ENCODE measurements around the gene EEF2KMT. TPM values are rescaled to one million over a fixed set of nuclear protein-coding genes. Genes with fewer than 3 reads are reported as not detected.
"Not testable (repeated sequence)": the region's sequence is repeated elsewhere in the genome, so short reads cannot be mapped to it uniquely, and the experiment has no call there.

EEF2KMT gene, protein sequence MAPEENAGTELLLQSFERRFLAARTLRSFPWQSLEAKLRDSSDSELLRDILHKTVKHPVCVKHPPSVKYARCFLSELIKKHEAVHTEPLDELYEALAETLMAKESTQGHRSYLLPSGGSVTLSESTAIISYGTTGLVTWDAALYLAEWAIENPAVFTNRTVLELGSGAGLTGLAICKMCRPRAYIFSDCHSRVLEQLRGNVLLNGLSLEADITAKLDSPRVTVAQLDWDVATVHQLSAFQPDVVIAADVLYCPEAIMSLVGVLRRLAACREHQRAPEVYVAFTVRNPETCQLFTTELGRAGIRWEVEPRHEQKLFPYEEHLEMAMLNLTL
- total RNA-seq (10 to 100 TPM in 1 of 7 donors, 1 to 10 TPM in 6; 5.8 to 11.7 (median 7.6) TPM), polyA plus RNA-seq (1 to 10 TPM; 4.5 to 7.8 (median 6.7) TPM)
- long read RNA-seq, donor 1, partial matches to known transcripts = 0 of 1 reads
- long read RNA-seq, donor 1, other reads (novel, unspliced or antisense) = 0 of 1 reads
- long read RNA-seq, donor 2, partial matches to known transcripts = 0 of 3 reads
- long read RNA-seq, donor 2, other reads (novel, unspliced or antisense) = 0 of 3 reads

DNA sequence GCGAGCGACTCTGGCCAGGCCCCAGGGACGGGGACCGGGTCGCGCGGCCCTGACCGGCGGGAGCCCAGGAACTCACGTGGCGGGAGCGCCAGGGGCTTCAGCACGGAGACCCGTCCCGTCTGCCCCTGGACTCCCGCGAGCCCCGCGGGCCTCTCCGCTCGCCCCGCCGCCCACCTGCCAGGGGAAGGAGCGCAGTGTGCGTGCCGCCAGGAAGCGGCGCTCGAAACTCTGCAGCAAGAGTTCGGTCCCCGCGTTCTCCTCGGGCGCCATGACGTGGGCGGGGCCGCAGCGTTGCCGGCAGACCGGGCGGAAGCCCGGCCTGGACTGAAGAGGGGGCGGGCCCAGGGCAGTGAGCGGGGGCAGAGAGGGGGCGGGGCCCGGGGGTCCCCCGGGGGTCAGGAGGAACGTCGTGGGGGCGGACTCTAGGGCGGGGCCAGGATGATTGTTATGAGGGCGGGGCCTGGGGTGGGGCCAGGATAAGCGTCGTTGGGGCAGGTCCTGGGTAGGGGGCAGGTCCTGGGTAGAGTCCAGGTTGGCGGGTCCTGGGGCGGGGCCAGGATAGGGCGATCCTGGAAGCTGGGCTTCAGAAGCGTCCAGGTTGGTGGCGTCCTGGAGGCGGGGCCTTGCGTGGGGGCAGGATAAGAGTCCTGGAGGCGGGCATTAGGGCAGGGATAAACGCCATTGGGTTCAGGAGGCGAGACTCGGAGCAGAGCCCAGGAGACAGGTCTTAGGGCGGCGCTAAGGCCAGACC lies at the start of gene EEF2KMT:
Gene EEF2KMT, minus strand, starts transcription at position 326 of the 751 bp plus-strand sequence. Its CDS starts 56 bp downstream, at position 270.
- Histone ChIP-seq H3K4me3 (peak within 1 kb of the TSS; percentile 73 to 93 (median 84)), H3K27ac (peak within 1 kb of the TSS; percentile 70 to 92 (median 85)), H3K4me1 (peaks cover 0 to 16% (median 8%) of the 10 kb centered on the region in 6 donors)
- H3K27me3 ChIP-seq (replicated peaks in 1 of 7); H3K9me3 ChIP-seq; intact Hi-C loops (cut with DNase I; ENCODE audit: low total_unique reads); H3K36me3 ChIP-seq: not testable (repeated sequence)
- peak; percentile 99 for DNase-seq
- TF ChIP-seq, protein P1, sequence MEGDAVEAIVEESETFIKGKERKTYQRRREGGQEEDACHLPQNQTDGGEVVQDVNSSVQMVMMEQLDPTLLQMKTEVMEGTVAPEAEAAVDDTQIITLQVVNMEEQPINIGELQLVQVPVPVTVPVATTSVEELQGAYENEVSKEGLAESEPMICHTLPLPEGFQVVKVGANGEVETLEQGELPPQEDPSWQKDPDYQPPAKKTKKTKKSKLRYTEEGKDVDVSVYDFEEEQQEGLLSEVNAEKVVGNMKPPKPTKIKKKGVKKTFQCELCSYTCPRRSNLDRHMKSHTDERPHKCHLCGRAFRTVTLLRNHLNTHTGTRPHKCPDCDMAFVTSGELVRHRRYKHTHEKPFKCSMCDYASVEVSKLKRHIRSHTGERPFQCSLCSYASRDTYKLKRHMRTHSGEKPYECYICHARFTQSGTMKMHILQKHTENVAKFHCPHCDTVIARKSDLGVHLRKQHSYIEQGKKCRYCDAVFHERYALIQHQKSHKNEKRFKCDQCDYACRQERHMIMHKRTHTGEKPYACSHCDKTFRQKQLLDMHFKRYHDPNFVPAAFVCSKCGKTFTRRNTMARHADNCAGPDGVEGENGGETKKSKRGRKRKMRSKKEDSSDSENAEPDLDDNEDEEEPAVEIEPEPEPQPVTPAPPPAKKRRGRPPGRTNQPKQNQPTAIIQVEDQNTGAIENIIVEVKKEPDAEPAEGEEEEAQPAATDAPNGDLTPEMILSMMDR (IDR thresholded peaks at IDR 0.05 in 8 of 11, conservative IDR thresholded peaks at IDR 0.05 in 3 of 11) = peak in 1 of 11 experiments; percentile 11
- TF ChIP-seq POLR2AphosphoS5 (IDR thresholded peaks at IDR 0.05) = peak; percentile 45 to 73 (median 72)
- WGBS, 5 donors = 0 to 1% (median 0%) methylated on average over 24 to 67 of the region's 67 CpGs

DNA sequence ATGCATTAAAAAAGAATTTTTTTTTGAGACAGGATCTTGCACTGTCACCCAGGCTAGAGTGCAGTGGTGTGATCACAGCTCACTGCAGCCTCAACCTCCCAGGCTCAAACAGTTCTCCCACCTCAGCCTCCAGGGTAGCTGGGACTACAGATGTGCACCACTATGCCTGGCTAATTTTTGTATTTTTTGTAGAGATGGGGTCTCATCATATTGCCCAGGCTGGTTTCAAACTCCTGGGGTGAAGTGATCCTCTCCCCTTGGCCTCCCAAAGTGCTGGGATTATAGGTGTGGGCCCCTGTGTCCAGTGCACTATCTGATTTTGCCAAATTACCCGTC lies 47.0 kb upstream of the EEF2KMT start:
- H3K36me3 ChIP-seq; H3K4me1 ChIP-seq; DNase-seq; intact Hi-C loops (cut with DNase I; ENCODE audit: low total_unique reads); H3K9me3 ChIP-seq; H3K27ac ChIP-seq; H3K4me3 ChIP-seq: not testable (repeated sequence)
- WGBS, 5 donors = 65 to 90% (median 71%) methylated on average over 1 of the region's 1 CpG
- peaks cover 0 to 23% (median 0%) of the 10 kb centered on the region in 7 donors for H3K27me3 ChIP-seq (replicated peaks in 1 of 7)

DNA sequence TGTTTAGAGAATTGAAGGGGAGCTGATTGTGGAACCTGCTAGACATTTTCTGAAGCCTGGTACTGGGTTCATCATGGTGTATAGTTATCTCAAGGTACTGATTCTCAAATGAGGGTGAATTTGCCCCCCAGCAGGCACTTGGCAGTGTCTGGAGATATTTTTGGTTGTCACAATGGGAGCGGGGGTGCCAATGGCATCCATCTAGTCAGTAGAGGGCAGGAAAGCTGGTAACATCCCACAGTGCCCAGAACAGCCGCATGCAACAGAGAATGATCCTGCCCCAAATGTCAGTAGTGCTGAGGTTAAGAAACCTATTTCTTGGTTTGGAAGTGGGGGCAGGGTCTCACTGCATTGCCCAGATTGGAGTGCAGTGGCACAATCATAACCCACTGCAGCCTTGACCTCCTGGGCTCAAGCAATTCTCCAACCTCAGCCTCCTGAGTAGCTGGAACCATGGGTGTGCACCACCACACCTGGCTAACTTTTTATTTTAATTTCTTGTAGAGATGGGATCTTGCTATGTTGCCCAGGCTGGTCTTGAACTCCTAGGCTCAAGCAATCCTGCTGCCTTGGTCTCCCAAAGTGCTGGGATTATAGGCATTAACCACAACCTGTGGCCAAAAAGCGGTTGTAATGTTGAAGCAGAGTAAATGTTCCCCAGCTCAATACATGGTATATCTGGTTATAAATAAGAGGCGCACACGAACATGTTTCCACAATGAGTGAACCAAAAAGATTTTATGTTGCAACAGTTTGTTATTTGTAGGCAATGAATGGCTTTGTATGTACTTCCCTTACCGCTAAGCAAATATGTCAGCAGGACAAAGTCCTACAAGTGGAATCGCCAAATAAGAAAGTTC lies 46.4 kb upstream of the EEF2KMT start:
- TF ChIP-seq, protein P1 (IDR thresholded peaks at IDR 0.05 in 8 of 11, conservative IDR thresholded peaks at IDR 0.05 in 3 of 11) = no peak
- TF ChIP-seq POLR2A (IDR thresholded peaks at IDR 0.05) (no peak), POLR2AphosphoS5 (IDR thresholded peaks at IDR 0.05) (no peak)
- DNase-seq = no peak
- Histone ChIP-seq H3K9me3 (no peaks in the 10 kb centered on the region), H3K27me3 (replicated peaks in 1 of 7) (peaks cover 0 to 23% (median 0%) of the 10 kb centered on the region in 7 donors), H3K4me3 (no peak overlapping the region), H3K36me3 (no peaks in the 10 kb centered on the region), H3K27ac (no peak overlapping the region), H3K4me1 (no peaks in the 10 kb centered on the region)
- WGBS, 5 donors = 74 to 90% (median 77%) methylated on average over 5 to 7 of the region's 7 CpGs
- intact Hi-C loops (cut with DNase I; ENCODE audit: low total_unique reads) = no loop called here

DNA sequence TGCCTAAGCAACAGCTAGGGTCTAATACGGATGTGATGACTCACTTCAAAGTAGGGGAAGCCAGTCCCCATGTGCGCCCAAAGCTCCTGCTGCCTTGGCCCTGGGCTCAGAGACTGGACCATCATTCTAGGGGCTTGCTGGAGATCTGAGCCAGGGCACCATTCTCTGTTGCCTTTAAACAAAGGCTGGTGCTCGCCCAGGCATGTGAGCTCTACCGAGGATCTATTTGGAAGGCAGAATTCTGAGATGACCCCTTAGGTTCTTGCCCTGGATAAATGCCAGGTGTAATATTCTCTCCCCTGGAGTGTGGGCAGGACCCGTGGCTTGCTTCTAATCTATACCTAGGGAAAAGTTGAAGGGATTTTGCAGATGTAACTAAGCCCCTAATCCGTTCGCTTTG lies 42.6 kb upstream of the EEF2KMT start:
- H3K36me3 ChIP-seq; H3K9me3 ChIP-seq; H3K27ac ChIP-seq; H3K4me3 ChIP-seq; H3K4me1 ChIP-seq; intact Hi-C loops (cut with DNase I; ENCODE audit: low total_unique reads); DNase-seq: not testable (repeated sequence)
- H3K27me3 ChIP-seq (replicated peaks in 1 of 7) = peaks cover 0 to 26% (median 0%) of the 10 kb centered on the region in 7 donors
- 59 to 75% (median 69%) methylated on average over 7 of the region's 7 CpGs for WGBS, 5 donors

DNA sequence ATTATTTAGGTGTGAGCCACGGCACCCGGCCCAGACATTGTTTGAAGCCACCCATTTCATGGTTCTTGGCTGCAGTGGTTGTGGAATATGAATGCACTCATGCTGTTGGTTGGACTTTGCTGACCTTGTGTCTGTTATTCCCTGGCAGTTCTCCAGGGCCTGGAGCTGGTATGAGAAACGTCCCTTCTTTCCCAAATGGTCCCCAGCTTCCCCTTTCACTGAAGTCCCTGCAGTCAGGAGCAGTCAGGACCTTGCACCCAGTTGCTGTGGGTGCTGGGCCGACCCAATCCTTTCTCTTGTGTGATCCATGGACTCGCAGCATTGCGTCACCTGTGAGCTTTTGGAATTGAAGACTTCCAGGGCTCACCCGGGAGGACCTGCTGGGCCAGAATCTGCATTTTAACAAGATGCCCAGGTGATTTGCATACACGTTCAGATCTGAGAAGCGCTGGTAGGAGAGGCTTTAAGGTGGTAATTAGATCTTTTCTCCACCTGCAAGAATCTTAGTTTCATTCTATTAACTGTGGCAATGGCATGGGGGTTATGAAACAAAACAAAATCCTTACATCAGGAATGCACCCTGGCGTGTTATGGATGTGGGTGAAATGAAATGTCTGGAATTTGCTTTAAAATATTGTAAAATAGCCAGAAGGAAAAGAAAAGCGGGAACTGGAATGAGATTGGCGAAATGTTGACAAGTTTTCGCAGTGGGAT lies 37.3 kb upstream of the EEF2KMT start:
- H3K9me3 ChIP-seq; intact Hi-C loops (cut with DNase I; ENCODE audit: low total_unique reads); H3K36me3 ChIP-seq; H3K4me3 ChIP-seq; H3K27ac ChIP-seq; DNase-seq; H3K4me1 ChIP-seq: not testable (repeated sequence)
- WGBS, 5 donors = 31 to 36% (median 34%) methylated on average over 13 of the region's 13 CpGs
- H3K27me3 ChIP-seq (replicated peaks in 1 of 7) = peaks cover 0 to 26% (median 0%) of the 10 kb centered on the region in 7 donors

DNA sequence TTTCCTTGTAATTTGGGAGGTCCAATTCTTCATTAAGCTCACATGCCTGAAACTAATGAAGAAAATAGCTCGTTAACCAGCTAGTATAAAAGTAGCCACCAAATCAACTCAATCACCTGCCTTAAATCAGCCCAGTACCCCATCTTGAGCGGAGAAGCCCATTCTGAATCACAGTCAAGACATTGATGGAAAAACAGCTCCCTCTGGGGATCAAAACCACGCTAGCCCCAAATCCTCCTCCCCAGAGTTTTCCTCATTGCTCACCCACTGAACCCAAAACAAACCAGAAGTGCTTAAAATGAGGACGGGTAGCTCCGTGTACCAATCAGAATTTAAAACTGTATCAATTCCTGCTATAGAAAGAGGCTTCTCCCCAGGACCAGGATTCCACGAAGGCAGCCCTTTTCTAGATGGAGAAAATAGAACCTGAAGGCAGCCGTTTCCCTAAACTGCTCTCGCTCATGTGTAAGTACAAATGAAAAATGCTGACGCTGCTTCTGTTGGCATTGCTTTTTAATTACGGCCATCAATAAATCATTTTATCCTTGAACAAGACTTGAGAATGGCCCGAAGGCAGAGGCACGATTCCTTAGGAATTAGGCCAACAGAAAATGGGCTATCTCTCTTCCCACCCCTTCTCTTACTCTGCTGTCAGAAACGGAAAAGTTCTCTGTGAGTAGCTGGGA lies 35.5 kb upstream of the EEF2KMT start:
- H3K4me1 ChIP-seq; H3K27ac ChIP-seq; intact Hi-C loops (cut with DNase I; ENCODE audit: low total_unique reads); DNase-seq; H3K9me3 ChIP-seq; H3K4me3 ChIP-seq; H3K36me3 ChIP-seq: not testable (repeated sequence)
- peaks cover 0 to 29% (median 0%) of the 10 kb centered on the region in 7 donors for H3K27me3 ChIP-seq (replicated peaks in 1 of 7)
- WGBS, 5 donors = 38 to 59% (median 52%) methylated on average over 13 of the region's 13 CpGs

DNA sequence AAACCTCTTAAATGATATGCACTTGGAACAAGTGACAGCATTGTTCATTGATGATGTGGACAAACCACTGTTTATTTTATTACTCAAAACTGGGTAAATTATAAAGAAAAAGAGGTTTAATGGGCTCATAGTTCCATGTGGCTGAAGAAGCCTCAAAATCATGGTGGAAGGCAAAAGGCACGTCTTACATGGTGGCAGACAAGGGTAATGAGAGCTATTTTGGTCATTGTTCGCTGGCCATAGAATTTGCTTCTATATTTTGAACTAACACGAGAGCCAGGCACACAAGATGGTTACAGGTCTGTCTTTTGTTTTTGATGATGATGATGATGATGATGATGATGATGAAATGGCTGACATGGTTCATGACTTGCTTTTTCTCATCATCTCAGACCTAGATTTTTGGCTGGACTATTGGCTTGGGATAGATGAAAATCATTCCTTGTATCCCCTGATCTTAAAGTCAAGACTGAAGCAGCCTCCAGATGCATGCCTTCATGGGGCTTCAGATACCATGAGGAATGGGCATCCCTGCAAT lies 33.9 kb upstream of the EEF2KMT start:
- H3K4me3 ChIP-seq; H3K27ac ChIP-seq; DNase-seq; H3K4me1 ChIP-seq; intact Hi-C loops (cut with DNase I; ENCODE audit: low total_unique reads); H3K36me3 ChIP-seq; H3K9me3 ChIP-seq: not testable (repeated sequence)
- 67 to 83% (median 75%) methylated on average over 3 of the region's 3 CpGs for WGBS, 5 donors
- peaks cover 0 to 34% (median 0%) of the 10 kb centered on the region in 7 donors for H3K27me3 ChIP-seq (replicated peaks in 1 of 7)
